Inflammatory macrophage treated with lipopolysaccharide for 1 hour (primary cell): ENCODE data around the gene TCEANC2.
"Not testable (repeated sequence)": the region's sequence is repeated elsewhere in the genome, so short reads cannot be mapped to it uniquely, and the experiment has no call there.

Source experiments
- DNase-seq, 2 donors: peaks; one replicate each; pipeline ENCODE4 v3.0.0-alpha.2; 2020 to 2022

The TCEANC2 gene

GRCh38 chr1:54091666-54092065 lies 38.3 kb downstream of the TCEANC2 start:
- DNase-seq: peak; percentile 50 to 51

GRCh38 chr1:54094001-54094729 lies 40.8 kb downstream of the TCEANC2 start:
- DNase-seq: no peak

DNA sequence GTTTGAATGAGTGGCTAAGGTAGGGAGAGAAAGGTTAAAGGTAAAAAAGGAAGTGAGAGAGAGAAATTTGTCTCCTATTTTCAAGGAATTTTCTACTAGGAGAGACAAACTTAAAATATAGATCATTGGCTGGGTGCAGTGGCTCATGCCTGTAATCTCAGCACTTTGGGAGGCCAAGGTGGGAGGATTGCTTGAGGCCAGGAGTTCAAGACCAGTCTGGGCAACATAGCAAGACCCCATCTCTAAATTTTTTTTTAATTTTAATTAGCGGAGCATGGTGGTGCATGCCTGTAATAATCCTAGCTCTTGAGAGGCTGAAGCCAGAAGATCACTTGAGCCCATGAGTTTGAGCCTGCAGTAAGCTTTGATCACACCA lies 41.3 kb downstream of the TCEANC2 start:
- DNase-seq: not testable (repeated sequence)

DNA sequence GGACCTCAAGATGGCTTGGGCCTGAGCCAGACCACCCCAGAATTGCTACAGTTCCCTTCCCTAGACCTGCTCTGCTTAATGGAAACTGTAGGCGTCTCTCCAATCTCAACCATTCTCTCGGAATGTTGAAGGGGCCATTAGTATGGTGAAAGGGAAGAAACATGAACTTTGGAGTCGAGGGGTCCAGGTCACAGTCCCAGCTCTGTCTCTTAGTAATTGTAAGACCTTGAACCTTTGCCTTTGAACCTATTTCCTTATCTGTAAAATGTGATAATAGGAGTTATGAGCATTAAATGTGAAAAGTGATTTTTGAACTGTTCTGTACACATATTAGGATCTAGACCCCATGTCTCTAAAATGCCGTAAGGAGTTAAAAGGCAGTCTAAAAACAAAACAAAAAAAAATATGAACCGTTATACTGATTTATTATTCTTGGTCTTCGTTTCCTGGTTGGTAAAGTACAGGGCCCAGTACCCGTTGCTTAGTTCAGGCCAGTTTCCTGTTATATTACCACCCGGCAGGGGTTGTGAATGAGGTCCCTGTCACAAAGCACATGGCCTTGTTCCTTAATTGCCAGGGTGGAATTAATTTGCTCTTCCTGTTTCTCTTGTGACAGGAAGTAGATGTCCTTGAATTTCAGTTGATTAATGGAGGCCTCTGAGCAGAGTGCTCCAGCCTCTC lies 42.3 kb downstream of the TCEANC2 start:
- peak; percentile 77 to 85 for DNase-seq

GRCh38 chr1:54096227-54096876 lies 42.9 kb downstream of the TCEANC2 start:
- DNase-seq: peak in 1 of 2 donors; percentile 12

- DNase-seq: peak in 1 of 2 donors; percentile 53
Measured at GRCh38 chr1:54096877-54097240, 43.5 kb downstream of the TCEANC2 start.

DNA sequence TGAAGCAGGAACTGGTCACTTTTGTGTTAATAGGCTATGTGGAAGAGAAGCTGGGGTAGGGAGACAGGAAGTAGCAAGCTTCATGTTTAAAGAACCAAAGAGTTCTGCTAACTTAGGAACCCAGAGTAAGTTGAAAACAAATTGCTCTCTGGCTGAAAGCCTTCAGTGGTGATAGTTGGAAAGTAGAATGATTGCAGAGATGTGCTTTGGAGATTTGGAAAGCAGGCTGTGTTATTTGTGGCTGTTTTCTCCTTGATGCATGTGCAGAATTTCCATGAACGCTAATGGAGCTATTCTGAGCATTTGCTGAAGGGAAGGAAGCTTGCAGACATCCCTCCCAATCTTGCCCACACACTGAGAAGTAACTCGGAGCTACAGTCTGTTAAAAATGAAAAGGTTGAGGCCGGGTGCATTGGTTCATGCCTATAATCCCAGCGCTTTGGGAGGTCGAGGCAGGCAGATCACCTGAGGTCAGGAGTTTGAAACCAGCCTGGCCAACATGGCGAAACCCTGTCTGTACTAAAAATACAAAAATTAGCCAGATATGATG lies 45.7 kb downstream of the TCEANC2 start:
- DNase-seq: peak in 1 of 2 donors; percentile 11

DNA sequence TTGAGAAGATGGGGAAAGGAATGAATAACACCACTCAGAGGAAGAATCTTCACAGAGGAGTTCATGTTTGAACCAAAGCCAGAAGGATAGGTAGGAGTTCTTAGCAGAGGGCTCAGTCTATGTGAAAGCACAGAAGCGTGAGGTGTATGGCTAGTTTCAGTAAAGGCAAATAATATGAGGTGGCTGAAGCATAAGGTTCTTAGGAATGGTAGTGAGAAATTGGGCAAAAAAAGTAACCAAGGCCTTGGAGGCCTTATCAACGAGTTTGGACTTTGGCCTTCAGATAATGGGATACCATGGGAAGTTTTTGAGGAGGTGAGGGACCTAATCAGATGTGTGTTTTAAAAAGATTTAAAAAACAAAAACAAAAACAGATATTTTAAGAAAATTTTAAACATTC lies 47.1 kb downstream of the TCEANC2 start:
- no peak for DNase-seq

DNA sequence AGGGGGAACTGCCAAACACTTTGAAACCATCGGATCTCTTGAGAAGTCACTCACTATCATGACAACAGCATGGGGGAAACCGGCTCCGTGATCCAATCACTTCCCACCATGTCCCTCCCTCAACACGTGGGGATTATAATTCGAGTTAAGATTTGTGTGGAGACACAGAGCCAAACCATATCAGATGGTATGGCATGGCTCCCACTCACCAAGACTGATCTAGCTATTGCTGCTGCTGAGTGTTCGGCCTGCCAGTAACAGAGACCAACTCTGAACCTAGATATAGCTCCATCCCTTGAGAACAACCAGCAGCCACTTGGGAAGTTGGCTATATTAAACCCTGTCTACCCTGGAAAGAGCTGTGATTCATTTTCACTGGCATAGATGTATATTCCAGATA lies 50.0 kb downstream of the TCEANC2 start:
- no peak for DNase-seq

GRCh38 chr1:54104613-54105012 lies 51.2 kb downstream of the TCEANC2 start:
- DNase-seq: not testable (repeated sequence)

DNA sequence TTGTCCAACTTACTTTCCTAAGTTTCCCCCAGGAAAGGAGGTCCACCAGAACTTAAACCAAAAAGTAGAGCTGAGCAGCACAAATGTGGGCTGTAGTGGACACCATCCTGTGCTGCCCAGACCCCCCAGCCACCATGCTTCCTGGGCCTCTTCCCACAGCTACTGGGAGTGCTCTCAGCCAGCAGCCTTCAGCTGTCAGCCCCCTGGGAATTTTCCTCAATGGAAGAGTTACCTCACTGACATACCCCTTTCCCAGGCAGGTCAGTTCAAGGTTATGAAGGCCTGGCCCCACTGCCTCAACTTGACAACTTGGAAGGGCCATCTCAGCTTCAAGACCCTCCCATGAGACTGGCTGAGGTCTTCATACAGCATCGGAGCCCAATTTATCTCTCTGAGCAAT lies 51.7 kb downstream of the TCEANC2 start:
- no peak for DNase-seq

- no peak for DNase-seq
Measured at GRCh38 chr1:54105736-54106269, 52.4 kb downstream of the TCEANC2 start.

DNA sequence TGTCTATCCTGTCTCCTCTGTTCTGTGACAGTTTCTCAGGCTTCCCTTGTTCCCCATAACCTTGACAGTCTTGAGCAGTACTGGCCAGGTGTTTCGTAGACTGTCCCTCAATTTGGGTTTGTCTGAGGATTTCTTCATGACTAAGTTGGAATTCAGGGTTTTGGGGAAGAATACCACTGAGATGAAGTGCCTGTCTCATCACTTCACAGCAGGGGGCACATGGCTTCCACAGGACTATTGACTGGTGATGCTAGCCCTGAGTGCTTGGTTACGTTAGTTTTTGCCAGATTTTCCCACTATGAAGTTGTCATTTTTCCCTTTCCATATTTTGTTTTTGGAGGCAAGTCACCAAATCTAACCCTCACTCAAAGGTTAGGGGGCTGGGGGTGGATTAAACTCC lies 53.7 kb downstream of the TCEANC2 start:
- DNase-seq: no peak

DNA sequence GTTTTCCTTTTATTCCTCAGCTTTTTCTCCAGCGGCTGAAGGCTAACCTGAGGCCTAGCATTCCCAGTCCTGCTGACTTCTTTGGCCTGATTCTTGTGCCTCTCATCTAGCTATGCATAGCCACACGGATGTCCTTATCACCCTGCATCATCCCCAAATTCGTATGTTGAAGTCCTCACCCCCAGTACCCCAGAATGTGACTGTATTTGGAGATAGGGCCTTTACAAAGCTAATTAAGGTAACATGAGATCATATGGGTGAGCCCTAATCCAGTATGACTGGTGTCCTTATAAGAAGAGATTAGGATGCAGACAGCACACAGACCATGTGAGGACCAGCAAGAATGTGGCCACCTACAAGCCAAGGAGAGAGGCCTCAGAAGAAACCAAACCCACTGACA lies 54.7 kb downstream of the TCEANC2 start:
- DNase-seq: no peak

DNA sequence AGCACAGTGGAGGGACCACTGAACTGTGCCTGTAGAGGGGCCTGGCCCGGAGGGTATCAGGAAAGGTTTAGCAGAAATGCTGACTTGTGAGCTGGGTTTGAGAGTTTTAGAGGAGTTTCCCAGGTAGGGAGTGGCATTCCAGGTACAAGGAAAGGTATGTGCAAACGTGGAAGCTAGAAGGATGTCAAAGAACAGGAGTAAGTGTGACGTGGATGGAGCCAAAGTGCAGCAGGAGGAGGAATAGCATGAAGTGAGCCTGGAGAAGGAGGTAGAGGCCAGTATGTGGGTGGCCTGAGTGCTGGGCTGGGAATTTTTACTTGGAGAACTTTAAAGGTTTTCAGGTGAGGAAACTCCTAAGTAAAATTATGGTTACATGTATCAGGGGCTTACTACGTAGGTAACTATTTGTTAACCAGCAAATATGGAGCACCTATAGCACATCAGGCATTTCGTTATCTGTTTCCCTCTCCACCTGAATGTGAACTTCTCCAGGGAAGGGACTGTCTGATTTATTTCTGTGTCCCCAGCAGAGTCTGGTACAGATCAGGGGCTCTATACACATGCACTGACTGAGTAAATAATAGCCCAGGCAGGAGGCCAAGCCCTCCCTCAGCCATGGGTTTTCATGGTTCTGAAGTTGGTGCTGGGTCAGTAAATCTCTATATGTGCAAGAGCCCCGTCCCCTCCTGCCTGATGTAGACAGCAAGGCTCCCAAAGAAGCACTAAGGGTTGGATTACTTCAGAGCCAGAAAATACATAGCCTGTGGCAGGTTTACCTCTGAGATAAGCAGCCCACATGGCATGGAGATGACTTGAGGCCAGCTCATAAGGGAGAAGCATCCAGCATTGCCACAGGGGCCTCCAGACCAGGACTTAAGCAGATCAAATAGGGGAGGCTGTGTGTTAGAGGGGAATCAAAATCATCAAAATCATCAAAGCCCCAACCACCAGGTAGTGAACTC lies 56.0 kb downstream of the TCEANC2 start:
- DNase-seq: no peak

DNA sequence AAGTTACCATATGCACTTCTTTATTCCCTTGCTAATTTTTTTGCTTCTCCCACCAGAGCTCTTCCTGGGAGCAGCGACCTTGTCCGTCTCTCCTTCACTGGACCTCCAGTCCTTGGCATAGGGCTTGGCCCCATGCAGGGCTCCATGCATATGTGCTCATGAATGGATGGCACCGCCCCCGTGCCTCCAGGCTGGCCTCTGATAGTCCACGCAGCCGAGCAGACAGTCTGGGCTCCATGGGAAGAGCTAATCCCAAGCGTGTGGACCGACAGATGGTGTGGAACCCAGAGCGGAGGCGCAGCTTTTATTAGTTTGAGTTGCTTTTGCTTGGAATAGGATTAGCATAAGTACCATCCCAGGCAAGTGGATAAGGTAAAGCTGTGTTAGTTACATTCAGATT lies 57.6 kb downstream of the TCEANC2 start:
- no peak for DNase-seq

- no peak for DNase-seq
Measured at GRCh38 chr1:54111624-54112023, 58.2 kb downstream of the TCEANC2 start.

GRCh38 chr1:54112027-54112426 lies 58.6 kb downstream of the TCEANC2 start:
- DNase-seq: no peak

GRCh38 chr1:54112705-54113368 lies 59.4 kb downstream of the TCEANC2 start:
- no peak for DNase-seq

- DNase-seq: no peak
Measured at GRCh38 chr1:54114001-54114400, 60.6 kb downstream of the TCEANC2 start.

DNA sequence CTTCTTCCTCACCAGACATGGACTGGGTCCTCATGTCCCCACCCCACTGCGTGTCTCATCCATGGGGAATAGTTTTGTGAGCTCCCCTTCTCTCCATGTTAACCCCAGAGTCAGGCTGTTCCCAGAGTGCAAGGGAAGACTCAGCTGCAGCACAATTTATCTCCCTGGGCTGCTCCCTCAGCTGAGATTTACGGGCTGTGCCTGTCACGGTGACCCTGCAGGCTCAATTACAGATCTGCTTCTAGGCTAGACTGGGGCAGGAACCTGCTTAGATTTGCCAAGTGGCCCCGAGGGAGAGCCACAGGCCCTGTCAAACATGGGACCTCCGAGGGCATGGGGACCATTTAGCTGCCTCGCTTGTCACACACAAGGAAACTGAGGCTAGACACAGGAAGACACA lies 61.5 kb downstream of the TCEANC2 start:
- no peak for DNase-seq

DNA sequence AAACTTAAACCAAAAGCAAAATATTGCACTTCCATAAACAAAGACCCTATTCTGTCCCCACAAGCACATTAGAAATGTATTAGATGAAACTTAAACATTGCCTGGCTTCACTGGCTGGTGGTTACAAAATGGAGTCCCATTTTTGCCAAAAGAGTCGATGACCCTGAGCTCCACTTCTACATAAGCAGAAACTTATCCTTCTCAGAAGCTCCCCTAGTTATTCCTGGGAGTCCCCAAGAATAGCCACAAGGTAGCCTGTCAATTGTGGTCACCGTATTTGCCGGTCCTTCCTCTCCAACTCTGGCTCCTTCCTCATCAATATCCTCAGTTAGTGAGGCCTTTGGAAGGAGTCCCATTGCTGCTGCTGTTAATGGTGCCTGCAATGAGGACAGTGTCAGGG lies 62.1 kb downstream of the TCEANC2 start:
- no peak for DNase-seq
